GM23338 (cell line): ENCODE data around the gene TLNRD1. TPM values are rescaled to one million over a fixed set of nuclear protein-coding genes. Genes with fewer than 3 reads are reported as not detected.

Source experiments
- ATAC-seq: fragments of 200-7000 bp; cut with Tn5 transposase; 3 replicates; pipeline ENCODE4 v1.9.1; 2020
- DNase-seq: peaks from one replicate; pipeline ENCODE4 v3.0.0-alpha.2; 2015; ENCODE audit warnings: low spot score
- H2AFZ ChIP-seq: fragments of 200-600 bp; sonication (generic); 2 replicates; pipeline ENCODE4 v1.8.0; 2016; ENCODE audit warnings: antibody characterized with exemption, mild to moderate bottlenecking, moderate library complexity
- H3F3A ChIP-seq: fragments of 200-600 bp; sonication (generic); replicated peaks from 2 replicates; pipeline ENCODE4 v1.8.0; 2017; ENCODE audit warnings: antibody characterized with exemption, mixed run types, low read depth
- H3K27ac ChIP-seq: fragments of 200-600 bp; sonication (generic); 2 replicates; pipeline ENCODE4 v1.6.1; 2016; ENCODE audit warnings: low read depth
- H3K27me3 ChIP-seq: fragments of 200-600 bp; sonication (generic); 2 replicates; pipeline ENCODE4 v1.8.0; 2016; ENCODE audit warnings: mild to moderate bottlenecking, mixed run types, moderate library complexity; ENCODE audit not compliant: insufficient read depth
- H3K36me3 ChIP-seq: fragments of 200-600 bp; sonication (generic); 2 replicates; pipeline ENCODE4 v1.8.0; 2016; ENCODE audit warnings: mild to moderate bottlenecking; ENCODE audit not compliant: insufficient read depth
- H3K4me1 ChIP-seq: fragments of 200-600 bp; sonication (generic); 2 replicates; pipeline ENCODE4 v1.8.0; 2016; ENCODE audit warnings: mild to moderate bottlenecking, moderate library complexity; ENCODE audit not compliant: insufficient read depth
- H3K4me2 ChIP-seq: fragments of 200-600 bp; sonication (generic); 2 replicates; pipeline ENCODE4 v1.7.1; 2017; ENCODE audit warnings: mixed run types
- H3K4me3 ChIP-seq: fragments of 200-600 bp; sonication (generic); 2 replicates; pipeline ENCODE4 v1.6.1; 2016; ENCODE audit warnings: mixed run types
- H3K79me2 ChIP-seq: fragments of 200-600 bp; sonication (generic); replicated peaks from 2 replicates; pipeline ENCODE4 v1.8.0; 2017; ENCODE audit warnings: mild to moderate bottlenecking; ENCODE audit not compliant: insufficient read depth
- H3K9me2 ChIP-seq: fragments of 200-600 bp; sonication (generic); 2 replicates; pipeline ENCODE4 v1.8.0; 2017; ENCODE audit not compliant: insufficient read depth
- H4K20me1 ChIP-seq: fragments of 200-600 bp; sonication (generic); replicated peaks from 2 replicates; pipeline ENCODE4 v1.8.0; 2017; ENCODE audit warnings: mild to moderate bottlenecking; ENCODE audit not compliant: insufficient read depth
- H3K27ac Mint-ChIP-seq: 2 replicates; pipeline ENCODE4 v1.8.0; 2020; ENCODE audit warnings: inconsistent platforms, mild to moderate bottlenecking, moderate library complexity, mixed read lengths
- H3K27me3 Mint-ChIP-seq: 3 replicates; pipeline ENCODE4 v1.8.0; 2022; ENCODE audit warnings: low read depth, mild to moderate bottlenecking, moderate library complexity, mixed read lengths, inconsistent platforms; ENCODE audit not compliant: insufficient read depth, poor library complexity
- H3K36me3 Mint-ChIP-seq: 3 replicates; pipeline ENCODE4 v1.8.0; 2021; ENCODE audit warnings: low read depth, mild to moderate bottlenecking, inconsistent platforms, moderate library complexity, mixed read lengths
- H3K4me1 Mint-ChIP-seq: 3 replicates; pipeline ENCODE4 v1.8.0; 2020; ENCODE audit warnings: mild to moderate bottlenecking, inconsistent platforms, mixed read lengths
- H3K4me3 Mint-ChIP-seq: 3 replicates; pipeline ENCODE4 v1.8.0; 2021; ENCODE audit warnings: moderate library complexity, mild to moderate bottlenecking, inconsistent platforms, mixed read lengths
- H3K9me3 Mint-ChIP-seq: 3 replicates; pipeline ENCODE4 v1.8.0; 2020; ENCODE audit warnings: moderate library complexity, mild to moderate bottlenecking, inconsistent platforms, mixed read lengths
- EZH2 ChIP-seq: fragments of 200-600 bp; sonication (generic); IDR thresholded peaks from one replicate; pipeline ENCODE4 v1.8.0; 2017; ENCODE audit warnings: antibody characterized with exemption, mild to moderate bottlenecking, low read depth; ENCODE audit not compliant: unreplicated experiment
- EZH2phosphoT487 ChIP-seq: fragments of 200-600 bp; sonication (generic); IDR thresholded peaks from one replicate; pipeline ENCODE4 v1.8.1; 2018; ENCODE audit warnings: antibody characterized with exemption; ENCODE audit not compliant: unreplicated experiment
- JUNB ChIP-seq: IDR thresholded peaks from one replicate; pipeline ENCODE4 v1.6.1; 2016; ENCODE audit warnings: antibody characterized with exemption; ENCODE audit not compliant: unreplicated experiment
- POLR2AphosphoS5 ChIP-seq: IDR thresholded peaks from 2 replicates; pipeline ENCODE4 v1.6.1; 2016; ENCODE audit warnings: antibody characterized with exemption, low read depth
- STAT1 ChIP-seq: IDR thresholded peaks from one replicate; pipeline ENCODE4 v1.6.1; 2016; ENCODE audit warnings: antibody characterized with exemption; ENCODE audit not compliant: unreplicated experiment
- ZNF114 ChIP-seq: fragments of 250-450 bp; sonication (Bioruptor Pico); IDR thresholded peaks from 2 replicates; pipeline ENCODE4 v1.5.0; 2020; ENCODE audit warnings: mild to moderate bottlenecking, moderate library complexity
- ZNF331 ChIP-seq: fragments of 250-450 bp; sonication (Bioruptor Pico); IDR thresholded peaks from 2 replicates; pipeline ENCODE4 v1.5.0; 2020; ENCODE audit warnings: low read depth, mild to moderate bottlenecking, moderate library complexity
- polyA plus RNA-seq: library from polyadenylated mRNA; unstranded; fragments of >200 nt; fragmentation: Nextera tagmentation; extraction: Ambion mirVana; gene quantifications from 2 replicates; pipeline ENCODE4 v1.2.1, GENCODE V29; 2016
- total RNA-seq: library from RNA; depleted of rRNA; stranded (reverse); fragments of >200 nt; shearing (Covaris generic); gene quantifications from 2 replicates; pipeline ENCODE4 v1.2.3, GENCODE V29; 2014
- TF ChIP-seq, protein P1 (sequence below): fragments of 250-450 bp; sonication (Bioruptor Pico); IDR thresholded peaks from 2 replicates; pipeline ENCODE4 v1.5.0; 2020; ENCODE audit warnings: mild to moderate bottlenecking, moderate library complexity
- TF ChIP-seq, protein P2 (sequence below): IDR thresholded peaks from one replicate; pipeline ENCODE4 v1.6.1; 2018; ENCODE audit warnings: antibody characterized with exemption; ENCODE audit not compliant: unreplicated experiment
- TF ChIP-seq, protein P3 (sequence below), 2 experiments: fragments of 200-600 bp in 1 of 2; sonication (generic) in 1 of 2; conservative IDR thresholded peaks; 2 replicates each; pipeline versions ENCODE4 v1.5.1 to v1.6.1; 2016 to 2017; ENCODE audit warnings: antibody characterized with exemption in 2 of 2, low read depth in 2 of 2, mild to moderate bottlenecking in 2 of 2, moderate library complexity in 1 of 2
- TF ChIP-seq, protein P4 (sequence below): IDR thresholded peaks from 2 replicates; pipeline ENCODE4 v1.6.1; 2016; ENCODE audit warnings: antibody characterized with exemption

Gene TLNRD1
- total and polyA plus RNA-seq, 2 experiments from 2014 or later = 6.7 to 27.3 TPM

DNA sequence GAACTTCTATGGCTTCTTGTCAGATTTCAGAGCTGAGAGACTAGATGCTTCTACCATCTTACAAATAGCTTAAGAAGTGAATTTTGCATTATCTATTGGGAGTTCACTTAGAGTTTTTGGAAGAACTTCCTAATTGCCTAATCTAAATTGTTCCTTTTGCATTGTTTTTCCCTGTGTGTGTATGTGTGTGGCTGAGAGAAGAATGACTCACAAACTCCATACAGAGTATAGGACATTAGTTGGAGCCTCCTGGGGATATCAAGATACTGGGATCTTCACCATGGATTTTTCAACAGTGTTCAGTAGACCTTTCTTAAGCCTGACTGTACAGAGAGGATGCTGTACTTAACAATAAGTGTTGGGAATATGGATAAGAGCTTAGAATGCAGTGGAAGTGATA is 10.9 kb downstream of the TLNRD1 start (continued):
- TF ChIP-seq, protein P1, sequence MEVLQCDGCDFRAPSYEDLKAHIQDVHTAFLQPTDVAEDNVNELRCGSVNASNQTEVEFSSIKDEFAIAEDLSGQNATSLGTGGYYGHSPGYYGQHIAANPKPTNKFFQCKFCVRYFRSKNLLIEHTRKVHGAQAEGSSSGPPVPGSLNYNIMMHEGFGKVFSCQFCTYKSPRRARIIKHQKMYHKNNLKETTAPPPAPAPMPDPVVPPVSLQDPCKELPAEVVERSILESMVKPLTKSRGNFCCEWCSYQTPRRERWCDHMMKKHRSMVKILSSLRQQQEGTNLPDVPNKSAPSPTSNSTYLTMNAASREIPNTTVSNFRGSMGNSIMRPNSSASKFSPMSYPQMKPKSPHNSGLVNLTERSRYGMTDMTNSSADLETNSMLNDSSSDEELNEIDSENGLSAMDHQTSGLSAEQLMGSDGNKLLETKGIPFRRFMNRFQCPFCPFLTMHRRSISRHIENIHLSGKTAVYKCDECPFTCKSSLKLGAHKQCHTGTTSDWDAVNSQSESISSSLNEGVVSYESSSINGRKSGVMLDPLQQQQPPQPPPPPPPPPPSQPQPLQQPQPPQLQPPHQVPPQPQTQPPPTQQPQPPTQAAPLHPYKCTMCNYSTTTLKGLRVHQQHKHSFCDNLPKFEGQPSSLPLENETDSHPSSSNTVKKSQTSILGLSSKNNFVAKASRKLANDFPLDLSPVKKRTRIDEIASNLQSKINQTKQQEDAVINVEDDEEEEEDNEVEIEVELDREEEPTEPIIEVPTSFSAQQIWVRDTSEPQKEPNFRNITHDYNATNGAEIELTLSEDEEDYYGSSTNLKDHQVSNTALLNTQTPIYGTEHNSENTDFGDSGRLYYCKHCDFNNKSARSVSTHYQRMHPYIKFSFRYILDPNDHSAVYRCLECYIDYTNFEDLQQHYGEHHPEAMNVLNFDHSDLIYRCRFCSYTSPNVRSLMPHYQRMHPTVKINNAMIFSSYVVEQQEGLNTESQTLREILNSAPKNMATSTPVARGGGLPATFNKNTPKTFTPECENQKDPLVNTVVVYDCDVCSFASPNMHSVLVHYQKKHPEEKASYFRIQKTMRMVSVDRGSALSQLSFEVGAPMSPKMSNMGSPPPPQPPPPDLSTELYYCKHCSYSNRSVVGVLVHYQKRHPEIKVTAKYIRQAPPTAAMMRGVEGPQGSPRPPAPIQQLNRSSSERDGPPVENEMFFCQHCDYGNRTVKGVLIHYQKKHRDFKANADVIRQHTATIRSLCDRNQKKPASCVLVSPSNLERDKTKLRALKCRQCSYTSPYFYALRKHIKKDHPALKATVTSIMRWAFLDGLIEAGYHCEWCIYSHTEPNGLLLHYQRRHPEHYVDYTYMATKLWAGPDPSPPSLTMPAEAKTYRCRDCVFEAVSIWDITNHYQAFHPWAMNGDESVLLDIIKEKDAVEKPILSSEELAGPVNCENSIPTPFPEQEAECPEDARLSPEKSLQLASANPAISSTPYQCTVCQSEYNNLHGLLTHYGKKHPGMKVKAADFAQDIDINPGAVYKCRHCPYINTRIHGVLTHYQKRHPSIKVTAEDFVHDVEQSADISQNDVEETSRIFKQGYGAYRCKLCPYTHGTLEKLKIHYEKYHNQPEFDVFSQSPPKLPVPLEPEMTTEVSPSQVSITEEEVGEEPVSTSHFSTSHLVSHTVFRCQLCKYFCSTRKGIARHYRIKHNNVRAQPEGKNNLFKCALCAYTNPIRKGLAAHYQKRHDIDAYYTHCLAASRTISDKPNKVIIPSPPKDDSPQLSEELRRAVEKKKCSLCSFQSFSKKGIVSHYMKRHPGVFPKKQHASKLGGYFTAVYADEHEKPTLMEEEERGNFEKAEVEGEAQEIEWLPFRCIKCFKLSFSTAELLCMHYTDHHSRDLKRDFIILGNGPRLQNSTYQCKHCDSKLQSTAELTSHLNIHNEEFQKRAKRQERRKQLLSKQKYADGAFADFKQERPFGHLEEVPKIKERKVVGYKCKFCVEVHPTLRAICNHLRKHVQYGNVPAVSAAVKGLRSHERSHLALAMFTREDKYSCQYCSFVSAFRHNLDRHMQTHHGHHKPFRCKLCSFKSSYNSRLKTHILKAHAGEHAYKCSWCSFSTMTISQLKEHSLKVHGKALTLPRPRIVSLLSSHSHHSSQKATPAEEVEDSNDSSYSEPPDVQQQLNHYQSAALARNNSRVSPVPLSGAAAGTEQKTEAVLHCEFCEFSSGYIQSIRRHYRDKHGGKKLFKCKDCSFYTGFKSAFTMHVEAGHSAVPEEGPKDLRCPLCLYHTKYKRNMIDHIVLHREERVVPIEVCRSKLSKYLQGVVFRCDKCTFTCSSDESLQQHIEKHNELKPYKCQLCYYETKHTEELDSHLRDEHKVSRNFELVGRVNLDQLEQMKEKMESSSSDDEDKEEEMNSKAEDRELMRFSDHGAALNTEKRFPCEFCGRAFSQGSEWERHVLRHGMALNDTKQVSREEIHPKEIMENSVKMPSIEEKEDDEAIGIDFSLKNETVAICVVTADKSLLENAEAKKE = no peak
- no peak for TF ChIP-seq POLR2AphosphoS5

DNA sequence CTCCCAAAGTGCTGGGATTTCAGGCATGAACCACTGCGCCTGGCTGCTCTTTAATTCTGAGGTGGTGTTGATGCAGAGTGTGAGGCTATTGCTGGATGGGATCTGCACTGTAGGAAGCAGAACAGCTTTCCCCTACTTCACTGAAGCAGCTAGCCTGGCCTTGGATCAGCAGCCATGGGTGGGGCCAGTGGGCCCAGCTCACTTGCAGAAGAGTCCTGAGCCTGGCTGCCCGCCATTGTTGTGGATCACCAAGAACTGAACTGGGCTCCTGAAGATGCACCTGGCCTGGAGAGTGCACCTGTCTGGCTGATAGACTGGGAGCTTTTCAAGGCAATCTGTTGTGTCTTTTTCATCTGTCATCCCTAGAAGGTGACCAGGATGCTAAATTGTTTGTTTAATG is 11.9 kb downstream of the TLNRD1 start:
- Mint-ChIP-seq H3K4me1 (no peaks in the 10 kb centered on the region), H3K9me3 (no peaks in the 10 kb centered on the region), H3K27me3 (no peaks in the 10 kb centered on the region), H3K27ac (no peak overlapping the region), H3K4me3 (no peak overlapping the region), H3K36me3 (no peaks in the 10 kb centered on the region)
- Histone ChIP-seq H3F3A (no peaks in the 10 kb centered on the region), H3K79me2 (no peaks in the 10 kb centered on the region), H4K20me1 (no peaks in the 10 kb centered on the region; the same call in 1 of the 2 replicates), H3K4me1 (no peaks in the 10 kb centered on the region), H3K36me3 (no peaks in the 10 kb centered on the region), H3K4me2 (no peak overlapping the region), H3K4me3 (no peak overlapping the region), H2AFZ (no peak overlapping the region), H3K27ac (no peak overlapping the region), H3K27me3 (no peaks in the 10 kb centered on the region), H3K9me2 (no peaks in the 10 kb centered on the region; the same call in 1 of the 2 replicates)
- DNase-seq (no peak), ATAC-seq (no peak)
- TF ChIP-seq JUNB = no peak
- TF ChIP-seq EZH2phosphoT487 = no peak
- TF ChIP-seq, protein P2, sequence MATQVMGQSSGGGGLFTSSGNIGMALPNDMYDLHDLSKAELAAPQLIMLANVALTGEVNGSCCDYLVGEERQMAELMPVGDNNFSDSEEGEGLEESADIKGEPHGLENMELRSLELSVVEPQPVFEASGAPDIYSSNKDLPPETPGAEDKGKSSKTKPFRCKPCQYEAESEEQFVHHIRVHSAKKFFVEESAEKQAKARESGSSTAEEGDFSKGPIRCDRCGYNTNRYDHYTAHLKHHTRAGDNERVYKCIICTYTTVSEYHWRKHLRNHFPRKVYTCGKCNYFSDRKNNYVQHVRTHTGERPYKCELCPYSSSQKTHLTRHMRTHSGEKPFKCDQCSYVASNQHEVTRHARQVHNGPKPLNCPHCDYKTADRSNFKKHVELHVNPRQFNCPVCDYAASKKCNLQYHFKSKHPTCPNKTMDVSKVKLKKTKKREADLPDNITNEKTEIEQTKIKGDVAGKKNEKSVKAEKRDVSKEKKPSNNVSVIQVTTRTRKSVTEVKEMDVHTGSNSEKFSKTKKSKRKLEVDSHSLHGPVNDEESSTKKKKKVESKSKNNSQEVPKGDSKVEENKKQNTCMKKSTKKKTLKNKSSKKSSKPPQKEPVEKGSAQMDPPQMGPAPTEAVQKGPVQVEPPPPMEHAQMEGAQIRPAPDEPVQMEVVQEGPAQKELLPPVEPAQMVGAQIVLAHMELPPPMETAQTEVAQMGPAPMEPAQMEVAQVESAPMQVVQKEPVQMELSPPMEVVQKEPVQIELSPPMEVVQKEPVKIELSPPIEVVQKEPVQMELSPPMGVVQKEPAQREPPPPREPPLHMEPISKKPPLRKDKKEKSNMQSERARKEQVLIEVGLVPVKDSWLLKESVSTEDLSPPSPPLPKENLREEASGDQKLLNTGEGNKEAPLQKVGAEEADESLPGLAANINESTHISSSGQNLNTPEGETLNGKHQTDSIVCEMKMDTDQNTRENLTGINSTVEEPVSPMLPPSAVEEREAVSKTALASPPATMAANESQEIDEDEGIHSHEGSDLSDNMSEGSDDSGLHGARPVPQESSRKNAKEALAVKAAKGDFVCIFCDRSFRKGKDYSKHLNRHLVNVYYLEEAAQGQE = no peak
- no peak for TF ChIP-seq EZH2
- TF ChIP-seq, protein P3, sequence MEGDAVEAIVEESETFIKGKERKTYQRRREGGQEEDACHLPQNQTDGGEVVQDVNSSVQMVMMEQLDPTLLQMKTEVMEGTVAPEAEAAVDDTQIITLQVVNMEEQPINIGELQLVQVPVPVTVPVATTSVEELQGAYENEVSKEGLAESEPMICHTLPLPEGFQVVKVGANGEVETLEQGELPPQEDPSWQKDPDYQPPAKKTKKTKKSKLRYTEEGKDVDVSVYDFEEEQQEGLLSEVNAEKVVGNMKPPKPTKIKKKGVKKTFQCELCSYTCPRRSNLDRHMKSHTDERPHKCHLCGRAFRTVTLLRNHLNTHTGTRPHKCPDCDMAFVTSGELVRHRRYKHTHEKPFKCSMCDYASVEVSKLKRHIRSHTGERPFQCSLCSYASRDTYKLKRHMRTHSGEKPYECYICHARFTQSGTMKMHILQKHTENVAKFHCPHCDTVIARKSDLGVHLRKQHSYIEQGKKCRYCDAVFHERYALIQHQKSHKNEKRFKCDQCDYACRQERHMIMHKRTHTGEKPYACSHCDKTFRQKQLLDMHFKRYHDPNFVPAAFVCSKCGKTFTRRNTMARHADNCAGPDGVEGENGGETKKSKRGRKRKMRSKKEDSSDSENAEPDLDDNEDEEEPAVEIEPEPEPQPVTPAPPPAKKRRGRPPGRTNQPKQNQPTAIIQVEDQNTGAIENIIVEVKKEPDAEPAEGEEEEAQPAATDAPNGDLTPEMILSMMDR (conservative IDR thresholded peaks at IDR 0.05; ENCODE audit: low read depth in 2 of 2) = no peak
- TF ChIP-seq STAT1 = no peak
- TF ChIP-seq, protein P4, sequence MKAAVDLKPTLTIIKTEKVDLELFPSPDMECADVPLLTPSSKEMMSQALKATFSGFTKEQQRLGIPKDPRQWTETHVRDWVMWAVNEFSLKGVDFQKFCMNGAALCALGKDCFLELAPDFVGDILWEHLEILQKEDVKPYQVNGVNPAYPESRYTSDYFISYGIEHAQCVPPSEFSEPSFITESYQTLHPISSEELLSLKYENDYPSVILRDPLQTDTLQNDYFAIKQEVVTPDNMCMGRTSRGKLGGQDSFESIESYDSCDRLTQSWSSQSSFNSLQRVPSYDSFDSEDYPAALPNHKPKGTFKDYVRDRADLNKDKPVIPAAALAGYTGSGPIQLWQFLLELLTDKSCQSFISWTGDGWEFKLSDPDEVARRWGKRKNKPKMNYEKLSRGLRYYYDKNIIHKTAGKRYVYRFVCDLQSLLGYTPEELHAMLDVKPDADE = no peak
- TF ChIP-seq ZNF331 (CRISPR knock-in tag) = no peak
- no peak for TF ChIP-seq ZNF114 (CRISPR knock-in tag)
